Measurements from ENCODE around the gene TIFAB.

GRCh38 chr5:135428586-135428985 lies 23.6 kb downstream of the TIFAB start:
- no peak for TF ChIP-seq CTCF (IDR thresholded peaks at IDR 0.05)
- no peak for TF ChIP-seq POLR2A (IDR thresholded peaks at IDR 0.05)
